ENCODE data around the gene CHD2. TPM values are rescaled to one million over a fixed set of nuclear protein-coding genes. Genes with fewer than 3 reads are reported as not detected.

CHD2 gene
- total and polyA plus RNA-seq, 4 donors = 39.4 to 547 (median 76.3) TPM

DNA sequence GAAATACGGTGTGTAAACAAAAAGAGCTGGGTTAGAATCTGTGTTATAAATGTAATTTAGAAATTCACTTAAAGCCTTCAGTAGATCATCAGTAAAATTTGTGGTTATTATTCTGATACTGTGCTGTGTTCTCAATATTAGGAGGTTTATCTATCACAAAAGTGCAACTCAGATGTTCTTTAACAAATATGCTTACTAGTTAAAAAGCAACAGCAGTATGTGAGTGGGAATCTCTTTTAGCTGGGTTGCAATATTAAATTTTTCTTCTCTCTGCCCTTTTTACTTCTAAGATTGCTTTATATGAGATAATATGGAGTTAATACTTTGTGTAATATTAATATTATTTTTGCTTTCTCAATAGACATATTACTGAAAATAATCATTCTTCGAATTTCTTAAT is 53.4 kb downstream of the CHD2 start:
- WGBS, 2 donors = 91 to 94% methylated on average over 2 of the region's 2 CpGs
- Histone ChIP-seq H3K27me3 (ENCODE audit: control insufficient read depth in 3 of 3, insufficient read depth in 3 of 3, low read length in 2 of 3) (no peaks in the 10 kb centered on the region), H3K4me3 (no peak overlapping the region), H3K9me3 (ENCODE audit: control insufficient read depth in 4 of 4, insufficient read depth in 3 of 4, low read length in 3 of 4) (peaks cover 4 to 13% (median 7%) of the 10 kb centered on the region in 4 donors), H3K4me1 (ENCODE audit: control insufficient read depth in 5 of 5, insufficient read depth in 5 of 5, low read length in 5 of 5) (peaks cover 0 to 3% (median 0%) of the 10 kb centered on the region in 5 donors), H3K9ac (ENCODE audit: insufficient read depth in 1 of 2, low read length in 2 of 2) (no peak overlapping the region), H3K36me3 (ENCODE audit: control insufficient read depth in 4 of 4, insufficient read depth in 4 of 4, low read length in 4 of 4) (peaks cover 25 to 71% (median 65%) of the 10 kb centered on the region in 4 donors), H3K27ac (ENCODE audit: low read depth in 1 of 2, low read length in 1 of 2) (no peak overlapping the region)
- TF ChIP-seq, protein P1, sequence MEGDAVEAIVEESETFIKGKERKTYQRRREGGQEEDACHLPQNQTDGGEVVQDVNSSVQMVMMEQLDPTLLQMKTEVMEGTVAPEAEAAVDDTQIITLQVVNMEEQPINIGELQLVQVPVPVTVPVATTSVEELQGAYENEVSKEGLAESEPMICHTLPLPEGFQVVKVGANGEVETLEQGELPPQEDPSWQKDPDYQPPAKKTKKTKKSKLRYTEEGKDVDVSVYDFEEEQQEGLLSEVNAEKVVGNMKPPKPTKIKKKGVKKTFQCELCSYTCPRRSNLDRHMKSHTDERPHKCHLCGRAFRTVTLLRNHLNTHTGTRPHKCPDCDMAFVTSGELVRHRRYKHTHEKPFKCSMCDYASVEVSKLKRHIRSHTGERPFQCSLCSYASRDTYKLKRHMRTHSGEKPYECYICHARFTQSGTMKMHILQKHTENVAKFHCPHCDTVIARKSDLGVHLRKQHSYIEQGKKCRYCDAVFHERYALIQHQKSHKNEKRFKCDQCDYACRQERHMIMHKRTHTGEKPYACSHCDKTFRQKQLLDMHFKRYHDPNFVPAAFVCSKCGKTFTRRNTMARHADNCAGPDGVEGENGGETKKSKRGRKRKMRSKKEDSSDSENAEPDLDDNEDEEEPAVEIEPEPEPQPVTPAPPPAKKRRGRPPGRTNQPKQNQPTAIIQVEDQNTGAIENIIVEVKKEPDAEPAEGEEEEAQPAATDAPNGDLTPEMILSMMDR (IDR thresholded peaks at IDR 0.05; ENCODE audit: control extremely low read depth, extremely low read depth) = no peak
- ATAC-seq (ENCODE audit: insufficient read depth, low FRiP score) = no peak
- no peak for DNase-seq

DNA sequence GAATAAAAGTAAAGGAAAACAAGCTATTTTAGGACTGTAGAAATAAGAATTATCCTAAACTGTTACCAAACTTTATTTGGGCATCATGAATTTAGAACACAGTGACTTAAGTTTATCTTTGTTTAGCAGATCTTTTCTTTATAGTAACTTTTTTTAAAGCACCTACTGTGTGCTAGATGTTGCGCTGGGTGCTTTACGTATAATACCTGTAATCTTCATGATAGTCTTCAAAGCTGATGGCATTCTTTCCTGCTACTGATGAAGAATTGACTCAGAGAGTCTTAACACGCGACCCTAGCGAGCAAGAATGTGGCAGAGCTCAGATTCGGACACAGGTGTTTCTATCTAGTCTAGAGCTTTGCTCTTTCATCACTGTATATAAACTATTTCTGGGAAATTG is 53.9 kb downstream of the CHD2 start:
- 98% methylated on average over 6 of the region's 6 CpGs for WGBS, 2 donors
- no peak for ATAC-seq (ENCODE audit: insufficient read depth, low FRiP score)
- TF ChIP-seq, protein P1 (IDR thresholded peaks at IDR 0.05; ENCODE audit: control extremely low read depth, extremely low read depth) = no peak
- H3K4me3 ChIP-seq = no peak overlapping the region
- no peak overlapping the region for H3K27ac ChIP-seq (ENCODE audit: low read depth in 1 of 2, low read length in 1 of 2)
- H3K9ac ChIP-seq (ENCODE audit: insufficient read depth in 1 of 2, low read length in 2 of 2) = no peak overlapping the region
- peaks cover 22 to 67% (median 61%) of the 10 kb centered on the region in 4 donors for H3K36me3 ChIP-seq (ENCODE audit: control insufficient read depth in 4 of 4, insufficient read depth in 4 of 4, low read length in 4 of 4)
- peaks cover 3 to 10% (median 7%) of the 10 kb centered on the region in 4 donors for H3K9me3 ChIP-seq (ENCODE audit: control insufficient read depth in 4 of 4, insufficient read depth in 3 of 4, low read length in 3 of 4)
- no peaks in the 10 kb centered on the region for H3K27me3 ChIP-seq (ENCODE audit: control insufficient read depth in 3 of 3, insufficient read depth in 3 of 3, low read length in 2 of 3)
- H3K4me1 ChIP-seq (ENCODE audit: control insufficient read depth in 5 of 5, insufficient read depth in 5 of 5, low read length in 5 of 5) = peaks cover 0 to 5% (median 0%) of the 10 kb centered on the region in 5 donors
- DNase-seq = no peak

DNA sequence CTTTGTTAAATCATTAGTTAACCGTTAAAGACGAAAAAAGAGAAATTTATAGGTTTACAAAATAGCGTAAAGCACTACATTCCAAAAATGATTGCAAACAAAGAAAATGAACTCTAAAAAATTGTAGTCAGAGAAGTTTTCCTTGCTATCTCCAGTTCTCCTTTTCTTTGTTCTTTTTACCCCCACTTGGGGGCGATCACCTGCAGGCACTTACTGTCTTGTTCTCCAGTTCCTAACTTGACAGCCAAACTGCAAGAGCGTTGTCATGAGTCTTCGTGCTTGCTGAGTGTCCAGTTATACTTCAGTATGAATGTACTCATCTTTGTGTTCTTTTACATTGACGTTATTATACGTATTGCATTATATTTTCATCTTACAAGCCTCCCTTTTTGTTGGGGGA is 54.5 kb downstream of the CHD2 start:
- ATAC-seq (ENCODE audit: insufficient read depth, low FRiP score) (no peak), DNase-seq (no peak)
- 93 to 94% methylated on average over 8 of the region's 8 CpGs for WGBS, 2 donors
- H3K4me3 ChIP-seq = no peak overlapping the region
- no peak overlapping the region for H3K27ac ChIP-seq (ENCODE audit: low read depth in 1 of 2, low read length in 1 of 2)
- peaks cover 23 to 63% (median 56%) of the 10 kb centered on the region in 4 donors for H3K36me3 ChIP-seq (ENCODE audit: control insufficient read depth in 4 of 4, insufficient read depth in 4 of 4, low read length in 4 of 4)
- H3K9ac ChIP-seq (ENCODE audit: insufficient read depth in 1 of 2, low read length in 2 of 2) = no peak overlapping the region
- no peaks in the 10 kb centered on the region for H3K27me3 ChIP-seq (ENCODE audit: control insufficient read depth in 3 of 3, insufficient read depth in 3 of 3, low read length in 2 of 3)
- peaks cover 0 to 5% (median 0%) of the 10 kb centered on the region in 5 donors for H3K4me1 ChIP-seq (ENCODE audit: control insufficient read depth in 5 of 5, insufficient read depth in 5 of 5, low read length in 5 of 5)
- TF ChIP-seq, protein P1 (IDR thresholded peaks at IDR 0.05; ENCODE audit: control extremely low read depth, extremely low read depth) = no peak
- peaks cover under 1 to 5% (median 3%) of the 10 kb centered on the region in 4 donors for H3K9me3 ChIP-seq (ENCODE audit: control insufficient read depth in 4 of 4, insufficient read depth in 3 of 4, low read length in 3 of 4)

DNA sequence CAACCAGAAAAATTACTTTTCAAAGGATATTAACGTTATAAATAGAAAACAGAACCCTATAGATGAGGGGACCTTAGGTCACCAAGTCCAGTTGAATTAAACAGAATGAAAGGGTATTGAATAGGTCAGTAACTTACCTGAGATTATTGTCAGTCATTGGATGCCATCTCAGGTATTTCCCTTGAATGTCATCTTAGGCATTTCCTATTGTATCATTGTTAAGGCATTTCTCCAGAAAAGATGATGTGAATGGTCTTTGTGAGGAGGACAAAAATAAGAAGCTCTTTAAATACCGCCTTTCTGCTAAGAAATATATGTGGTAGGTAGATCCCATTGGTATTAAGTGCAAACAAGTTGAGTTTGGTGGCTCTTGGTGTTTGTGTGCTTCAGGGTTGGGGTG is 55.6 kb downstream of the CHD2 start:
- DNase-seq = no peak
- ATAC-seq (ENCODE audit: insufficient read depth, low FRiP score) = no peak
- Histone ChIP-seq H3K4me3 (no peak overlapping the region), H3K27me3 (ENCODE audit: control insufficient read depth in 3 of 3, insufficient read depth in 3 of 3, low read length in 2 of 3) (no peaks in the 10 kb centered on the region), H3K9ac (ENCODE audit: insufficient read depth in 1 of 2, low read length in 2 of 2) (no peak overlapping the region), H3K4me1 (ENCODE audit: control insufficient read depth in 5 of 5, insufficient read depth in 5 of 5, low read length in 5 of 5) (peaks cover 0 to 5% (median 0%) of the 10 kb centered on the region in 5 donors), H3K27ac (ENCODE audit: low read depth in 1 of 2, low read length in 1 of 2) (no peak overlapping the region), H3K9me3 (ENCODE audit: control insufficient read depth in 4 of 4, insufficient read depth in 3 of 4, low read length in 3 of 4) (no peaks in the 10 kb centered on the region), H3K36me3 (ENCODE audit: control insufficient read depth in 4 of 4, insufficient read depth in 4 of 4, low read length in 4 of 4) (peaks cover 17 to 58% (median 50%) of the 10 kb centered on the region in 4 donors)
- TF ChIP-seq, protein P1 (IDR thresholded peaks at IDR 0.05; ENCODE audit: control extremely low read depth, extremely low read depth) = no peak
- WGBS, 2 donors = 94 to 99% methylated on average over 2 of the region's 2 CpGs
